NCI-H1417 (cell line): ENCODE data around the gene OSBPL9.
"Not testable (repeated sequence)": the region's sequence is repeated elsewhere in the genome, so short reads cannot be mapped to it uniquely, and the experiment has no call there.

ENCODE experiments used
- DNase-seq, 3 experiments: peaks; one replicate each; lab custom pipeline; 2025; lab: John Stamatoyannopoulos, UW

Gene OSBPL9

DNA sequence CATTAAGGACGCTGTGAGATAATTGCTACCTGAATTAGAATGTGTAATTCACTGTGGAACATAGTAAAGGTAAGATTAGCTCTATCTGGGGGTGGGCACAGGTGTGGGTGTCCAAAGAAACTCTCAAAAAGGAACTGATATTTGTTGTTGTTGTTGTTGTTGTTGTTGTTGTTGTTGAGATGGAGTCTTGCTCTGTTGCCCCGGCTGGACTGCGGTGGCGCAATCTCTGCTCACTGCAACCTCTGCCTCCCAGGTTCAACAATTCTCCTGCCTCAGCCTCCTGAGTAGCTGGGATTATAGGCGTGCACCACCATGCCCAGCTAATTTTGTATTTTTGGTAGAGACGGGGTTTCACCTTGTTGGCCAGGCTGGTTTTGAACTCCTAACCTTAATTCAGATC is 6.8 kb upstream of the OSBPL9 start:
- not testable (repeated sequence) for DNase-seq

DNA sequence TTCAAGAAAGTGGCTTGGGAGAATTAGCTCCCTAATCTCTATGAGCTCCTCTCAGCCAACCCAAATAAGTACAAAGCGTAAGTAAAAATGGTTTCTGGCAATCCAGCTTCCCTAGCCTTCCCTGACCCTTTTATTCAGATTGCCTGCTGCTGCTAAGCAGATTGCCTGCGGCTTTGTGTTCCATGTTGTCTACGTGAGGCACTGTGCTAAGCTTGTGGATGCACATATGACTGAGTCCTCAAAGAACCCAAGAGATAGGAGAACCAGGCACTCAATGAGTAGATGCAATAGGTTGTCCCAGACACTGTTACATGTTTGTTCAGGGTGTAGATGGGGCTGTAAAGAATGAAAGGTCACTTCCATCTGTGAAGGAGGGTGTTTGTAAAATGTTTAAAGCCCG is 6.3 kb upstream of the OSBPL9 start:
- DNase-seq, result no peak

DNA sequence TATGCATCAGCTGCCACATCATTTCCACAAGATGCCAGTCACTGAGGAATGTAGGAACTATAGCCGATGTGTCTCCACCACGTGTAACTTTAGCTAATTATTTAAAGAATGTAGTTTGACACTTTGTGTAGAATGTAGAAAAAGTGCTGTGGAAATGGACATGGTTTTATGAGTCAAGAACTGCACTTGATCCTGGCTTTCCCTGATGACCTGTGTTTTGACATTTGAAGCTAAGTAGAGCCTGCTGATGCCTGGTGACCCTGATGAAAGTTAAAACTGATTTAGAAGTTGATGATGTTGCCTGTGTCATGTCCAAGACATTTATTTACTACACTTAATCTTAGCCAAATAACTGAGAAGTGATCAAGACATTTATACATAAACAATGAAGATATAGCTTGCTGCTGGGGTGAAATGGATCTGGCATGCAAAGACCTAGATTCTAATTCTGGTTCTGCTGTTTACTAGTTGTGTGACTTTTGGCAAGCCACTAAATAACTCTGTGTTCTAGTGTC is 4.4 kb upstream of the OSBPL9 start:
- DNase-seq, result no peak

DNA sequence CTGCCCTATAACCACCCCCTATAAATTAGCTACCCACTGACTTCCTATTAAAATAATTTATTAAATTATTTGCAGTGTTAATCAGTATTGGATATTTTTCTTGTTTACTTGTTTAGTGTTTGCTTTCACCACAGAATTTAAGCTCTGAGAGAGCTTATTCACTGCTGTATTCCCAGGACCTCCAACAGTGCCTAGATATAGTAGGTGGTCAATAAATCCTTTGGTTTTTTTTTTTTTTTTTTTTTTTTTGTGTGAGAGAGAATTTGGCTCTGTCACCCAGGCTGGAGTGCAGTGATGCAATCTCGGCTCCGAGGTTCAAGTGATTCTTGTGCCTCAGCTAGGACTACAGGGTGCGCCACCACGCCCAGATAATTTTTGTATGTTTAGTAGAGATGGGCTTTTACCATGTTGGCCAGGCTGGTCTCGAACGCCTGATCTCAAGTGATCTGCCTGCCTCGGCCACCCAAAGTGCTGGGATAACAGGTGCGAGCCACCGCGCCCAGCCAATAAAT is 1.1 kb upstream of the OSBPL9 start:
- DNase-seq, result no peak

DNA sequence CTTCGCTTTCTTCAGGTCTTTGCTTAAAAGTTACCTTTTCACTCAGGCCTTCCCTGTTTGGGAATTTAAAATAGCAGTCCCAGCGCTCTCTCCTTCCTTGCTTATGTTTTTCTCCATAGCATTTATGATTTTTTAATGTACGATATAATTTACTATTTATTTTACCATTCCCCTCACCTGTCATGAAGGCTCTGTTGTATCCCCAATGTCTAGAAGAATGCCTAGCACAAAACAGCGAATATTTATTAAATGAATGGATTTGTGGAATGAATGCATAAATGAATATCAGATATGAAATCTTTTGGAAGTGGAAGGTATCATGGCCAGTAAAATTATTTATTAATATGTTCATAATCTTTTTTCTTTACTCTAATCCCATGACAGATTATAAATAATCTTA is 402 bp upstream of the OSBPL9 start:
- DNase-seq, result no peak

DNA sequence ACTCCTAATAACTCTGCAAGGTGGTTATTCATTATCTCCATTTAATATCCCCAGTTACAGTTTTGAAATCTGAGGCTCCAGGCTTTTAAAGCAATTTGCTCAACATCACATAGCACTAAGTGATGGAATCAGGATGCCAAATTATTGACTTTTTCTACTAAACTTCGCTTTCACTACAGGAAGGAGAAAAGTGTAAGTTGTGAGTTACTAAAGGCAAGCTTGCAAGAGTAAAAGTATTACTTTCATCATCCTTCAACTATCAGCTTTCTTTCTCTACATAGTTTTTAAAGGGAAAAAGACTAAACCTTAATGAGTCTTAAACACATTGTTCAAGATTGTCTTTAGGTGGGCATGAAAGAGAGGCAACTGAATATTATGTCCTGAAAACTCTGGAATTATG is 1.8 kb downstream of the OSBPL9 start:
- DNase-seq, result no peak

DNA sequence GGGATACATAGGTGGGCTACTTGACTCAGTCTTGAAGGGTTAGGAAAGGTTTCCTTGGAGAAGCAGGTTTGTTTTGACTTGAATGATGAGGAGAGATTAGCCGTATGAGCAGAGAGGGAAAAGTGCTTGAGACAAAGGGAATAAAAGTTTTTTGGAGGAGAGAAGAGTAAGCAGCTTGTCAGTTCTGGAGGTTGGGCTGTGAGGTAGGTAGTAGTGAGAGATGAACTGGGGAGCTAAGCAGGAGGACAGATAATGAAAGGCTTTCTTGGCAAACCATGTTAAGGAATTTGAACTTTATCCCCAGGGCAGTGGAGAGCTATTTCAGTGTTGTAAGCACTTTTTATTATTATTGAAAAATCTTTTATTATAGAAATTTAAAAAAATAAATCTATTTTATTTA is 3.6 kb downstream of the OSBPL9 start:
- DNase-seq, result no peak

DNA sequence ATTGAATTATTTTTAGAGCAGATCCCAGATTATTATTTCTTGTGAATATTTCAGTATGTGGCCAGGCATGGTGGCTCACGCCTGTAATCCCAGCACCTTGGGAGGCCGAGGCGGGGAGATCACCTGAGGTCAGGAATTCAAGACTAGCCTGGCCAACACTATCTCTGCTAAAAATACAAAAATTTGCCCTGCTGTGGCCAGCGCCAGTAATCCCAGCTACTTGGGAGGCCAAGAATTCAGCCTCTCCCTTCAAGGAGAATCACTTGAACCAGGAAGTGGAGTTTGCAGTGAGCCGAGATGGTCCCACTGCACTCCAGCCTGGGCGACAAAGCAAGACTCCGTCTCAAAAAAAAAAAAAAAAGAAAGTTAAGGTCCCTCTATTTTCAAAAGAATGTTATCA is 4.3 kb downstream of the OSBPL9 start:
- DNase-seq, result no peak

DNA sequence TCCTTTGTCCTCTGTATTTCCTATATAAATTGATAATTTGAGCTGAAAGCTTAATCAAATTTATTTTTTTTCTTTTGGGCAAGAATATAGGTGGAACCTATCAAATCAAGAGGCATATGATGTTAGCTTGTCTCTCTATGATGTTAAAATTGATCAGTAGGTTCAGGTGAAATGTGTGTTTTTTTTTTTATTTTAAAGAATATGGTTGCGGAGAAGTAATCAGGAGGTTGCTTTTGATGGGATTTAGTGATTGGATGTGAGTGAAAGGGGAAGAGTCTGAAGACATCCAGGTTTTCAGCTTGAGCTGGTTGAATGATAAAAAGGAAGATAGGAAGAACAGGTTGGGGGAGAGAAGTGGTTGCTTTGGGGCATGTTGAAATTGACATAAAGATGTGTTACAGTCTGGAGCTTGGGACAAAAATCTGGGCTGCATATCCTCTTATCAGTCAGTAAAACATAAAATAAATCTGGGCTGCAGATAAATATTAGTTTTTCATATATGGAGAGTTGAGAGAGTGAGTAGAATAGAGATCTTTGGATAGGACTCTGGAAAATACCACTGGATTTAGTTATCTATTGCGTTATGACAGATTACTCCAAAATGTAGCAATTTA is 5.1 kb downstream of the OSBPL9 start:
- DNase-seq, result no peak

DNA sequence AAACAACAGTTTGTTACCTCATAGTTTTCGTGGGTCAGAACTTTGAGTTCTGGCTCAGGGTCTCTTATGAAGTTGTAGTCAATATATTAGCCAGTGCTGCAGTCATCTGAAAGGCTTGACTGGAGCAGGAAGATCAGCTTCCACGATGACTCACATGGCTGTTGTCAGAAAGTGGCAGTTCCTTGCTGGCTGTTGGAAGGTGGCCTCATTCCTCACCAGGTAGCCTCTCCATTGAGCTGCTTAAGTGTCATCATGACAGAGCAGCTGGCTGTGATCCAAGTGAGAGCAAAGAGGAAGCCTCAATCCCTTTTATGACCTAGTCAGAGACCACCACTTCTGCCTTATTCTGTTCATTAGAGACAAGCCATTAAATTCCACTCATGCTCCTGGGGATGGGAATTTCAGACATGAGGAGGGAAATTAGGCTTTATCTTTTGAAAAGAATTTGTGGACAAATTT is 5.6 kb downstream of the OSBPL9 start:
- DNase-seq, result peak; percentile 59 to 96 (median 92)

DNA sequence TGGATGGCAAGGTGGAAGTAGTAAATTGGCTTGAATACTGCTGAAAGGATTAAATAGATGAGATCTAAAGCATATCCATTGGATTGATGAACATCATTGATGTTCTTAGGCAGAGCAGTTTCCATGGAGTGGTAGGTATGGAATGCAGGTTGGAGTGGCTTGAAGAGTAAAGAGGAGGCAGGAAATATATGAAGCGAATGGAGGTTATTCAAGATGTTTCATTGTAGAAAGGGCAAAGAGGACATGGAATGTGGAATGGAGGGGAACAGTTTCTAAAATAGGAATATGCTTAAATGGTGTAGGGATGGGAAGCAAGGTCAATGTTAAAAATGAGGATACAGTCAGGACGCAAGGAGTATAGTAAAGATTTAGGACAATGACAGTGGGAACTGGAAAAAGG is 6.1 kb downstream of the OSBPL9 start:
- peak in 1 of 3 experiments; percentile 19 for DNase-seq

DNA sequence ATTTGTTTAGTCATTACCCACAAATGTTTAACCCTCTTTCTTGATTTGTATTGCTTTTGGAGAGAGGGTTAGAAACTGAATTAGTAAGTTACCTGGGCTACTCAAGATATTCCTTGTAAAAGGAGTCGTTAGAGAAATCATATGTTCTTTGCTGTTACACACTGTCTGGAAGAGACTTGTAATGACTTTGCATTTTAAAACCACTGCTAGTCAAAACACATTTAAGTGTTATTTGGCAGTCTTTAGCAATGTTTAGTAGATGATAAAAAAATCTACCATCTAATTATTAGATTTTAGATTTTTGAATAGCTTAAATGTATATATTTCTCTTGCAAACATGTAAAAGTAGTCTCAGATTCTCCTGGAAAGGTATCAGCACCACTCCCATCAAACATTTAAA is 6.6 kb downstream of the OSBPL9 start:
- DNase-seq, result no peak

DNA sequence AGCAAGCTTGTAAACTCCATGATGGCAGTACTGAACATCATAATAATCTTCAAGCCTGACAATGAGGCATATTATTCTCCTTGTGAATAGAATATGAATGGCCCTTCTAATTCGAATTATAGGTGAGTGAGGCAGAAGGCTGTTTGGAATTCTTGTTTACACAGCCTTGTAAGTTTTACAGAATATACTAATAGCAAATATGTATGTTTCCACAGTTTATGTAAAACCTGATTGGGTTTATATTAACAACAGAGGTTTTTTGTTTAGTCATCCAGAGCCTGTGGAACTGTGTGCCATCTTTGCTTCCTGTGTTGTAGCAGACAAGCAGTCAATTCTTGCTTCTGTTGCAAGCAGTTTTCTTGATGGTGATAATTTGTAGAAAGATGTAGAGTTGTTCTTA is 8.0 kb downstream of the OSBPL9 start:
- DNase-seq, result peak in 1 of 3 experiments; percentile 24

DNA sequence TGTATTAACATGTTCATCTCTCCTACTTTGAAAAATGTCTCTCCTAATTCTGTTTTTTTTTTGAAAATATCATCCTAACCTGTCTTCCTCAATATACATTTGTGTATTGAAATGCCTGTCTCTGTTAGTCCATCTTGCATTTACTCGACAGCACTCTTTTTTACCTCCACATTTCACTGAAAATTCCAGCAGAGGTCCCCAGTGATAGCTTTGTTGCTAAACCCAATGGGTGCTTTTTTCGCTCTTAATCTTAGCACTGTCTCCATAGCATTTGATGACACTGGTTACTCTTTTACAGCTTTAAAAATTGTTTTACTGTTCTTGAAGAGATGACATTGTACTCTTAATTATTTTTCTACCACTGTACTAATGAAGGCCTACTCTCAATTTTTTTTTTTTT is 10.8 kb downstream of the OSBPL9 start:
- peak in 1 of 3 experiments; percentile 13 for DNase-seq

DNA sequence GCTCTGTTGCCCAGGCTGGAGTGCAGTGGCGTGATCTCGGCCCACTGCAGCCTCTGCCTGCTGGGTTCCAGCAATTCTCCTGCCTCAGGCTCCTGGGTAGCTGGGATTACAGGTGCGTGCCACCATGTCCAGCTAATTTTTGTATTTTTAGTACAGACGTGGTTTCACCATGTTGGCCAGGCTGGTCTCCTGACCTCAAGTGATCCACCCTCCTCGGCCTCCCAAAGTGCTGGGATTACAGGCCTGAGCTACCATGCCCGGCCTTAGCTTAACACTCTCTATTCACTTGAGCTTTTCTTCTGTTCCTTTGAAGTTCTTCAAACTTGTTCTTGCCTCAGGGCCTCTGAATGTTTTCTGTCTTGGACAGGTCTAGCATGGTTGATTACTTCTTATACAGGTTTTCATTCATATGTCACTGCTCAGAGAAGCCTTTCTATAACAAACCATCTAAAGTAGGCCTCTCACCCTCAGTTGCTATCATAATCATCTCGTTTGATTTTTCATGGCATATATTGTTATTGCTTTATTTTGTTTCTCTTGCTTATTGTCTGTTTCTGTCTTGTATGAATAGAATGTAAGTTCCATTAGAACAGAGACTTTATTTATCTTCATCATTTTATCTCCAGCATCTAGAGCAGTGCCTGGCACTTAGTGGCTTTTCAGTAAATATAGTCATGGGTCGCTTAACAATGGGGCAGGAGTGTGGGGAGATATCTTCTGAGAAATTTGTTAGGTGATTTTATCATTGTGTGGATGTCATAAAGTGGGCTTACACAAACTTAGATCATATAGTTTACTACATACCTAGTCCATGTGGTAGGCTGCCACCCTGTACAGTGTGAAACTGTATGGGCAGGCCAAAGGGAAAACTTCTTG is 12.1 kb downstream of the OSBPL9 start:
- DNase-seq, result no peak

DNA sequence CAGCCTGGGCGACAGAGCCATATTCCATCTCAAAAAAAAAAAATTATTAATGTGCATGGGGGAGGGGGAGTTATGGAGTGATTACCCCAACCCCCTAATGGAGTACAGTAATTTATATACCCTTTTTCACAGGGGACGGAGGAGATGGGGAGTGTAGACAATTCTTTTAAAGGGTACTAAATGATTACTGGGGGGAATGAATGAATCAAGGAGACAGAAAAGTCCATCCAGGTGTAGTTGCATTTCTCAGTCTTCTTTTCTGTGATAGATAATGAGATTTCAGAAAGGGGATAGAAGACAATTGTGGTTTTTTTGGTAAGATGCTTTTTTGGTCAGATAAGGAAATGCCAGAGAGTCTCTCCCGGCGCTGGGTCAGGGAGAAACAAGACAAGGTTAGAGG is 13.0 kb downstream of the OSBPL9 start:
- DNase-seq, result no peak

DNA sequence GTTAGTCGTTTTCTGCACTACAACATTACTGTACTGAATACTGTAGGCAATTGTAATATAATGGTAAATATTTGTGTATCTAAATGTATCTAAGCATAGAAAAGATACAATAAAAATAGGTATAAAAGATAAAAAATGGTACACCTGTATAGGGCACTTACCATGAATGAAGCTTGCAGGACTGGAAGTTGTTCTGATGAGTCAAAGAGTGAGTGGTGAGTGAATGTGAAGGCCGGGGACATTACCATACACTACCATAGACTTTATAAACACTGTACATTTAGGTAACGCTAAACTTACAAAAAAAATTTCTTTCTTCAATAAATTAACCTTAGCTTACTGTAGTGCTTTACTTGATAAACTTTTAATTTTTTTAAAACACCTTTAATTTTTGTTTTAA is 13.5 kb downstream of the OSBPL9 start:
- DNase-seq, result no peak

DNA sequence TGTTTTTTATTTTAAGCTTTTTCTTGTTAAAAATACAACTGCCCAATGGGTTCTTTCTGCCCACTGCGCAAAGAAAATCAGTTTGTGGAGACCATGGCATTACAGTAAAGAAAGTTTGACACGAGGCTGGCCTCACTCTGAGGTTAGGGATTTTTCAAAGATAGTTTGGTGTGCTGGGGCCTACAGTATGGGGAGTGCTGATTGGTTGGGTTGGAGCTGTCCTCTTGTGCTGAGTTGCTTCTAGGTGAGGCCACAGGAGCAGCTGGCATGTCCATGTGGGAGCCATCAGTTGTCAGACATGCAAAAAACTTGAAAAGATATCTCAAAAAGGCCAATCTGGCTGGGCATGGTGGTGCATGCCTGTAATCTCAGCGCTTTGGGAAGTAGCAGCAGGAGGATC is 14.0 kb downstream of the OSBPL9 start:
- no peak for DNase-seq

DNA sequence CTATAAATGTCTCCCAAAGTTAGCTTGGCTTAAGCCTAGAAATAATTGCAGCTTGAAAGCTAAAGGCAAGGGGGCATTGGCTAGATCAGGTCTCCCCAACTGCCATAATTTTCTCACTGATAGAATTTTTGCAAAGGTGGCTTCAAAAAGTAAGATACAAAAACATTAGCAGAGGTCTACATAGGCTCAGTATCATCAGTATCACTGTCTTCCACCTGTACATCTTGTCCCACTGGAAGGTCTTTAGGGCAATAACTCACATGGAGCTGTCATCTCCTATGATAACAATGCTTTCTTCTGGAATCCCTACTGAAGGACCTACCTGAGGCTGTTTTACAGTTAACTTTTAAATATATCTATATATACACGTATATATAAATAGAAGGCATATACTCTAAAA is 14.9 kb downstream of the OSBPL9 start:
- DNase-seq, result no peak

DNA sequence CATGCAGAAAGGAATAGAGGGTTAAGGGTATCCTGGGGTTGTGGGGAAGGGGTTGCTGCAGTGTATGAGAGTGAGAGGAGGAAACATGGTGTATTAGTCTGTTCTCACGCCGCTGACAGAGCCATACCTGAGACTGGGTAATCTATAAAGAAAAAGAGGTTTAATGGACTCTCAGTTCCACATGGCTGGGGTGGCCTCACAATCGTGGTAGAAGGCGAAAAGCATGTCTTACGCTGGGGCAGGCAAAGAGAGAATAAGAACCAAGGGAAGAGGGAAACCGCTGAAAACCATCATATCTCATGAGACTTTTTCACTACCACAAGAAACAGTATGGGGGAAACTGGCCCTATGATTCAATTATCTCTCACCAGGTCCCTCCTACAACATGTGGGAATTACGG is 17.7 kb downstream of the OSBPL9 start:
- no peak for DNase-seq

DNA sequence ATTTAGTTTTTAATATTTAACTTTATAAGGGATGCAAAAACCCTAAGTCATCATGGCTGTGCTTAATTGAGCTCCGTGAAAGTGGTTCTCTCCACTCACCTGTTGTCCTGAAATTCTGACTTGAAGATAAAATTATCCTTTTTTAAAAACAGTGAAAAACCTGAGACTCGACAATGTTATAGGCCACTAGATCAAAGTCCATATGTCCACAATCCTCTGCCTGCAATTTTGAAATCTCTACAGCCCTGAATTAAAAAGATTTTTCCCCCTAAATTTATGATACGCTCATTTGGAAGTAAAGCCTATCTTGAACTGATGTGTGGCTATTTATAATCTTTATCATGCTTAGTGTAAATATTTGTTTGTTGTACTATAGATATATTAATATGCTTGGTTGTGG is 18.7 kb downstream of the OSBPL9 start:
- no peak for DNase-seq

DNA sequence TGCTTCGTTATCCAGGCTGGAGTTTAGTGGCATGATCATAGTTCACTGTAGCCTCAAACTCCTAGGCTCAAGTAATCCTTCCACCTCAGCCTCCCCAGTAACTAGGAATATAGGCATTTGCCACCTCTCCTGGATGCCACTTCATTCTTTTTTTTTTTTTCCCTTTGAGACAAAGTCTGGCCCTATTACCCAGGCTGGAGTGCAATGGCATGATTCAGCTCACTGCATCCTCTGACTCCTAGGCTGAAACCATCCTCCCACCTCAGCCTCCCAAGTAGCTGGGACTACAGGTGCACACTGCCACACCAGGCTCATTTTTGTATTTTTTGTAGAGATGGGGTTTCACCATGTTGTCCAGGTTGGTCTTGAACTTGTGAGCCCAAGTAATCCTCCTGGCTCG is 19.3 kb downstream of the OSBPL9 start:
- no peak for DNase-seq
